WTC11 (cell line): Measurements from ENCODE around the gene SH2B3. TPM values are rescaled to one million over a fixed set of nuclear protein-coding genes. Genes with fewer than 3 reads are reported as not detected.
"Not testable (repeated sequence)": the region's sequence is repeated elsewhere in the genome, so short reads cannot be mapped to it uniquely, and the experiment has no call there.

Source experiments
- ATAC-seq: fragments of 200-7000 bp; cut with Tn5 transposase; 2 replicates; pipeline ENCODE4 v1.10.0; 2021; ENCODE audit warnings: mild to moderate bottlenecking, moderate library complexity
- CTCF ChIA-PET: fragments of 300-600 bp; sonication (Branson Sonifier 250); formaldehyde crosslinking; loops from one replicate; lab custom pipeline; 2021; ENCODE audit warnings: antibody characterized with exemption; lab: Charles Lee
- POLR2A ChIA-PET: fragments of 350-600 bp; sonication (Branson Sonifier 250); formaldehyde crosslinking; loops from one replicate; lab custom pipeline; 2021; ENCODE audit warnings: antibody characterized with exemption; lab: Charles Lee
- DNase-seq: peaks from one replicate; pipeline ENCODE4 v3.0.0; 2021; ENCODE audit warnings: low spot score
- H3K27ac Mint-ChIP-seq: 2 replicates; pipeline ENCODE4 v1.8.0; 2021; ENCODE audit warnings: mixed read lengths
- H3K27me3 Mint-ChIP-seq: 2 replicates; pipeline ENCODE4 v1.8.0; 2021; ENCODE audit warnings: low read depth, mild to moderate bottlenecking, moderate library complexity, mixed read lengths
- H3K36me3 Mint-ChIP-seq: 2 replicates; pipeline ENCODE4 v1.8.0; 2021; ENCODE audit warnings: mixed read lengths
- H3K4me1 Mint-ChIP-seq: 2 replicates; pipeline ENCODE4 v1.8.0; 2022; ENCODE audit warnings: mixed read lengths
- H3K4me3 Mint-ChIP-seq: 2 replicates; pipeline ENCODE4 v1.8.0; 2021; ENCODE audit warnings: mild to moderate bottlenecking, moderate library complexity, mixed read lengths
- H3K9me3 Mint-ChIP-seq: 2 replicates; pipeline ENCODE4 v1.8.0; 2021; ENCODE audit warnings: mixed read lengths
- ATF1 ChIP-seq: sonication (generic); formaldehyde crosslinking; IDR thresholded peaks from 2 replicates; pipeline ENCODE4 v1.8.1; 2023; ENCODE audit warnings: mild to moderate bottlenecking, moderate library complexity, missing genetic modification reagents
- ATF2 ChIP-seq: sonication (generic); formaldehyde crosslinking; IDR thresholded peaks from 2 replicates; pipeline ENCODE4 v1.8.1; 2022; ENCODE audit warnings: low read depth, missing genetic modification reagents, borderline replicate concordance
- E2F1 ChIP-seq: sonication (generic); formaldehyde crosslinking; IDR thresholded peaks from 2 replicates; pipeline ENCODE4 v1.8.0; 2022; ENCODE audit warnings: mild to moderate bottlenecking, missing genetic modification reagents
- GABPB1 ChIP-seq: sonication (generic); formaldehyde crosslinking; IDR thresholded peaks from 2 replicates; pipeline ENCODE4 v1.8.1; 2023; ENCODE audit warnings: mild to moderate bottlenecking, missing genetic modification reagents
- NFATC4 ChIP-seq: fragments of 250-450 bp; sonication (Bioruptor Pico); IDR thresholded peaks from 2 replicates; pipeline ENCODE4 v1.9.0; 2021; ENCODE audit warnings: mild to moderate bottlenecking
- SMAD3 ChIP-seq: sonication (generic); formaldehyde crosslinking; IDR thresholded peaks from 2 replicates; pipeline ENCODE4 v1.8.0; 2022; ENCODE audit warnings: missing genetic modification reagents, mild to moderate bottlenecking, borderline replicate concordance
- SP1 ChIP-seq: sonication (generic); formaldehyde crosslinking; conservative IDR thresholded peaks from 2 replicates; pipeline ENCODE4 v1.8.1; 2022; ENCODE audit warnings: missing genetic modification reagents
- TEAD1 ChIP-seq: sonication (generic); formaldehyde crosslinking; IDR thresholded peaks from 2 replicates; pipeline ENCODE4 v1.8.0; 2022; ENCODE audit warnings: mild to moderate bottlenecking, missing genetic modification reagents
- ZBTB21 ChIP-seq: sonication (generic); formaldehyde crosslinking; IDR thresholded peaks from 2 replicates; pipeline ENCODE4 v1.8.1; 2023; ENCODE audit warnings: mild to moderate bottlenecking, missing genetic modification reagents, borderline replicate concordance
- ZNF121 ChIP-seq: sonication (generic); formaldehyde crosslinking; IDR thresholded peaks from 2 replicates; pipeline ENCODE4 v1.8.0; 2023; ENCODE audit warnings: missing genetic modification reagents
- ZNF263 ChIP-seq: sonication (generic); formaldehyde crosslinking; IDR thresholded peaks from 2 replicates; pipeline ENCODE4 v1.8.1; 2022; ENCODE audit warnings: low read depth, mild to moderate bottlenecking, moderate library complexity, missing genetic modification reagents
- ZNF423 ChIP-seq: fragments of 250-450 bp; sonication (Bioruptor Pico); IDR thresholded peaks from 2 replicates; pipeline ENCODE4 v2.1.2; 2022; ENCODE audit warnings: mild to moderate bottlenecking, moderate library complexity
- total RNA-seq: library from RNA; stranded (reverse); gene quantifications from 3 replicates; pipeline ENCODE4 v1.2.3, GENCODE V29; 2021

The SH2B3 gene
- total RNA-seq, 1 experiment from 2014 or later, result 31.8 TPM

GRCh38 chr12:111488798-111489197 is 83.1 kb downstream of the SH2B3 start:
- DNase-seq, result no peak
- ChIA-PET CTCF (interaction anchor here (1.6 kb wide), 1 partner anchor 92 kb away, joined by 4 read pairs; no protein-coding TSS in a partner anchor), POLR2A (no interaction called here)
- Mint-ChIP-seq H3K36me3 (peaks cover 47% of the 10 kb centered on the region), H3K27ac (peak overlapping the region; percentile 5; the same call in 1 of the 2 replicates), H3K27me3 (no peaks in the 10 kb centered on the region), H3K4me1 (no peaks in the 10 kb centered on the region), H3K9me3 (no peaks in the 10 kb centered on the region), H3K4me3 (no peak overlapping the region)
- no peak for ATAC-seq
- no peak for TF ChIP-seq TEAD1 (CRISPR knock-in tag)

GRCh38 chr12:111492979-111493378 is 87.3 kb downstream of the SH2B3 start:
- H3K4me1 Mint-ChIP-seq, H3K27ac Mint-ChIP-seq, DNase-seq, POLR2A ChIA-PET, H3K4me3 Mint-ChIP-seq, H3K27me3 Mint-ChIP-seq, ATAC-seq, H3K9me3 Mint-ChIP-seq, CTCF ChIA-PET: not testable (repeated sequence)
- H3K36me3 Mint-ChIP-seq, result peaks cover 39% of the 10 kb centered on the region

GRCh38 chr12:111494676-111495075 is 89.0 kb downstream of the SH2B3 start:
- CTCF ChIA-PET, result interaction anchor here (1.0 kb wide), 1 partner anchor 97 kb away, joined by 3 read pairs; no protein-coding TSS in a partner anchor
- Mint-ChIP-seq H3K4me1 (no peaks in the 10 kb centered on the region), H3K27me3 (no peaks in the 10 kb centered on the region), H3K9me3 (no peaks in the 10 kb centered on the region), H3K27ac (no peak overlapping the region), H3K4me3 (no peak overlapping the region), H3K36me3 (peaks cover 32% of the 10 kb centered on the region)
- DNase-seq (no peak), ATAC-seq (no peak)
- TF ChIP-seq ATF2 (CRISPR knock-in tag) (no peak), SMAD3 (CRISPR knock-in tag) (no peak), ZNF423 (CRISPR knock-in tag) (no peak), ZNF263 (no peak), ATF1 (CRISPR knock-in tag) (no peak), E2F1 (CRISPR knock-in tag) (no peak), ZNF121 (CRISPR knock-in tag) (no peak), ZBTB21 (CRISPR knock-in tag) (no peak), SP1 (no peak), NFATC4 (CRISPR knock-in tag) (no peak), GABPB1 (CRISPR knock-in tag) (no peak)
- TF ChIP-seq, all 79 proteins: peak for 0
- POLR2A ChIA-PET, result no interaction called here

Other genes starting within 250 kb of the SH2B3 start
- gene PHETA1, start 36.8 kb upstream of the SH2B3 start, total RNA-seq, result 12.4 to 18.6 TPM (median 14.9 TPM) in 3 replicates
- 56.2 to 57.5 TPM (median 56.3 TPM) in 3 replicates for gene ATXN2, start 193.4 kb downstream of the SH2B3 start, total RNA-seq